NOMO-1 treated with dmso at 0.1 percent for 144 hours (cell line): ENCODE measurements around the gene FGD2.

Experiments used
- DNase-seq: peaks from one replicate; lab custom pipeline; 2025; ENCODE audit not compliant: unreplicated experiment; lab: John Stamatoyannopoulos, UW

The FGD2 gene

DNA sequence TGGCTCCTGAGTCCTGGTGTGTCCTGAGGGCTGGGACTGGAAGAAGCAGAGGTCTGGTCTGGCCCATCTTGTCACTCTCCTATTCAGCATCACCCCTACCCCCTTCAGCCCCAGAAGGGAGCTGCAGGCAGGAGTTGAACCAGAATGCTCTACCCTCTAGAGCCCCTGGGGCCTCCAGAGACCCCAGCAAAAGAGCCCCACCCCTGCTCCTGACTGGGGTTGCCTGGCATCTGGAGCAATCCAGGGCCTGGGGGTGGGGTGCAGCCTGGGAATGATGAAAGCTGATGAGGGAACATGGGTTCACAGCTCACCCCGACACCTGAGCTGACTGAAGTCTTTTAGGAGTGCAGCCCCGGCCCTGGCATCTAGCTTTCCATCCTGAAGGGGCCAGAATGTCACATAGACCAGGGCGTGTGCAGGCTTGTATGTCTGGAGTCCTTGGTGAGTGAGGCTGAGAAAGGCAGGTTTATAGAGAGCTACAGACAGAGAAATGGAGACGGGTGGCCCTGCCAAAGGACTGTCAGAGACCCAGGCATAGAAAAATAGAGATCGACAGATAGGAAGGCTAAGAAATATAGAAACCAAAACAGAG is 12.2 kb downstream of the FGD2 start:
- no peak for DNase-seq

DNA sequence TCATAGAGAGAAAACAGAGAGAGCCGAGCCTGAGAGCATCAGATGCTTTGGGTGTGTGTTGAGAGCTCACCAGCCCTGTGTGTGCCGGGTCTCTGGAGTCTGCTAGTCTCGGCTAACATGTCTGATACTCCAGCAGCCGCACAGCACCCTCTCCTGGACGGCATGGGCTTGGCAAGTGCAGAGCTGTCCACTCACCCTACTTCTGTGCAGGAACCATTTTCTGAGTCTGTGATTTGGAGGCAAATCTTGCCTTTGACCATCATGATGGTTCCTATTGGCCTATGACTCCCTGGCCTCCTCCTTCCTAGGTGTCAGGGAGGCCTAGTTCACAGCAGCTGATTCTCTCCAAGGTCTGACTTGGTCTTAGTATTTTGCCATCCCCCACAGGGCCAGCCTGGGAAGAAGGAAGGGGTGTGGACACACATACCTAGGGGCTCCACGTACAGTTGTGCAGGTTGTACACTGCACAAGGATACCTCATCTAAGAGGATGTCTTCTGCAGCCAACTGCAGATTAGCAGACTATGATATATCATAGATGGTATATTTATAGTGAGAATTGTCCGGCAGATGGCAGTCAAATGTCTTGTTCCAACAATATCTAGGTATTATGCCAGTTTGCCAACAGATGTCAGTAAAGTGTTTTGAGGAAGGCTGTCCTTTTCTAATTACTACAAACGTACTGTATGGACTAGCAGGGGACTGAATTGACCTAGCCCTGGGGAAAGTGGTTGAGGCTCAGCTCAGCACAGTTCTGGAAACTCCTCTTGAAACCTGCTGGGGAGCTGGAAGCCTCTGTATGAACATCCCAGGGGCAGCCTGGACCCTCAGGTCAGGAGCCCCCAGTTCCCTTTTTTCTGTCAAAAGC is 13.0 kb downstream of the FGD2 start:
- DNase-seq: peak; percentile 79

DNA sequence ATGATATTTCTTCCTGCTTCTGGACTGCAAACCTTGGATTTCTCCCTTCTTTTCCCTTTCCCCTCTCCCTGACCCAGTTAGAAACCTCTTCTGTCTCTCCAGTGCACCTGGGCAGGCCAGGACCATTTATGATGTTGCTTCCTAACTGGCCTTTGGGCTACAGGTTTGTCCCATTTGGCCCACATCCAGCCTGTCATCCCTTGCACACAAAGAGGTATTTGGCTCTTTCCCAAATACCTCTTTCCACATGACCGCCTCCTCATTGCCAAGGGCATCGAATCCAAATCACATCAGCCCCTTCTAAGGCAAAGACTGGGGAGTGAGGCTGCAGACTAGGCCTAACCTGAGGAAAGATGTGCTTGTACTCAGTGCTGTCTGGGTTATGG is 13.6 kb downstream of the FGD2 start:
- DNase-seq: no peak

DNA sequence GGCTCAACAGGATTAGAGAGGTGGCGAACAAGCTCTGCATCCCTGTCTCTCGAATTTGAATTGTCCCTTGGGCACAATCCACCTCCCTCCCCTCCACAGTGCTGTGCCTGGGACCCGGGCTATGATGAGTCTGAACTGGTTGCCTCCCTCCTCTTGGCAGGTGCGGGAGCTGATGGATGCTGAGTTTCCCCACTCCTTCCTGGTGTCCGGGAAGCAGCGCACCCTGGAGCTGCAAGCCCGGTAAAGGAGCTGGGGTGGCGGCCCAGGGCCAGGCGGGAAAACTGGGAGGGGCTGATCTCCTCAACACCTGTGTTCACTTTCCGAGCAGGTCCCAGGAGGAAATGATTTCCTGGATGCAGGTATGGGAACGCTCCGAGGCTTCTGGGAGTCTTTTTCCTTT is 14.9 kb downstream of the FGD2 start:
- no peak for DNase-seq

DNA sequence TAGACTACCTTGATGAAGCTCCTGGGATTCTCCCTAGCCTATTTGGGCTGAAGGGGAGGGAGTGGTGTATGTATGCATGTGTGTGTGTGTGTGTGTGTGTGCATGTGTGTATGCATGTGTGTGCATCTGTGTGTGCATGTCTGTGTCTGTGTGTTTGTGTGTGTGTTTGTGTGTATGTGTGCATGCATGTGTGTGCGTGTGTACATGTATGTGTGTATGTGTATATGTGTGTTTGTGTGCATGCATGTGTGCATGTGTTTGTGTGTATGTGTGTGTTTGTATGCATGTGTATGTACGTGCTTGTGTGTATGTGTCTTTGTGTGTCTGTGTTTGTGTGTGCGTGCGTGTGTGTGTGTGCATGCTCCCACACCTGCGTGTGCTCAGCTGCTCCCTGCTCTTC is 15.4 kb downstream of the FGD2 start:
- no peak for DNase-seq

DNA sequence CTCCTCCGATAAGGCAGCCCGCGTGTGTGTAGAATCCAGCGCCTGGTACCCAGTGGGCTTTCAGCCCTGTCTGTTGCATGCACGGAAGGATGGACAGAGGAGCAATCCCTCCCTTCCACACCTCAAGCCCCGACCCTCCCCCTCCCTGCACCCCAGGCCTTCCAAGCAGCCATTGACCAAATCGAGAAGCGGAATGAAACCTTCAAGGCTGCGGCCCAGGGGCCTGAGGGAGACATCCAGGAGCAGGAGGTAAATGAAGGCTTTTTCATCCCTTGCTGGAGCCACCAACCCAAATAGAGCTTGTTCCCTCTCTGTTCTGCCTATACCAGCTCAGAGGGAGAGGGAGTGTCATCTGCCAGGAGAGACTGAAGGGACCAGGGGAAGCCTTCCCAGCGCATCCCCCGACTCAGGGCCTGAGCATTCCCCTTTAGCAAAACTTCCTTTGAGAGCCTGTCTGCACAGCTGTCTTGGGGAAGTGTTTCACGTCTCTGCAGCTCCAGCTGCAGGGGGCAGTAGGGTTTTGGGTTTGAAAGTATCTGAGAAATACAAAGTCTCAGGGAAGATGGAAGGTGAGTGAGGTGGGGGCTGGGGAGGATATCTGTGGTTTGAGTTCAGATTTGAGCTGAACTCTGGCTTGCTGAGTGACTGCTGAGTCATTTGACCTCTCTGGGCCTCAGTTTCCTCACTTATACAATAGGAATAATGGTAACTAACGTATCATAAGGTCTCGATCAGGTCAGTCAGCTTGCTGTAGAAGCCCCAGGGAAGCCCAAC is 16.1 kb downstream of the FGD2 start:
- no peak for DNase-seq

DNA sequence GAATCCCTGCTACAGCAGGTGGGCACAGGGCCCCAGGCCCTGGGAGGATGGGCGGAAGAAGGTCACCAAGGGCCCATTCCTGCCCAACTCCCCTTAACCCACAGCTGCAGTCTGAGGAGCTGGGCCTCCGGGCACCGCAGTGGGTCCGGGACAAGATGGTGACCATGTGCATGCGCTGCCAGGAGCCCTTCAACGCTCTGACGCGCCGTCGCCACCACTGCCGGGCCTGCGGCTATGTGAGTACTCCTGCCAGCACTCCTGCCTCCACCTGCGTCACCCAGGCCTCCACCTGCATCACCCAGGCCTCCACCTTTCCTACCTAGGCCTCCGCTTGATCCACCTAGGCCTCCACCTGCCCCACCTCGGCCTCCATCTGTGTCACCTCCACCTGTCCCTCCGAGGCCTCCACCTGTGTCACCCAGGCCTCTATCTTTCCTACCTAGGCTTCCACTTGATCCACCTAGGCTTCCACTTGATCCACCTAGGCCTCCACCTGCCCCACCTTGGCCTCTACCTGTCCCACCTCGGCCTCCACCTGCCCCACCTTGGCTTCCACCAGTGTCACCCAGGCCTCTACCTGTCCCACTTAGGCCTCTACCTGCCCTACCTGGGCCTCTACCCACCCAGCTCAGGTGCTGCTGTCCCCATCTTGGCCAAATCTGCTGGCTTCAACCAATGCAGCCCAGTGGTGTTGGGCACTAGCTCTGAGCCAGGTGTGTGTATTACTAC is 16.8 kb downstream of the FGD2 start:
- DNase-seq: no peak

DNA sequence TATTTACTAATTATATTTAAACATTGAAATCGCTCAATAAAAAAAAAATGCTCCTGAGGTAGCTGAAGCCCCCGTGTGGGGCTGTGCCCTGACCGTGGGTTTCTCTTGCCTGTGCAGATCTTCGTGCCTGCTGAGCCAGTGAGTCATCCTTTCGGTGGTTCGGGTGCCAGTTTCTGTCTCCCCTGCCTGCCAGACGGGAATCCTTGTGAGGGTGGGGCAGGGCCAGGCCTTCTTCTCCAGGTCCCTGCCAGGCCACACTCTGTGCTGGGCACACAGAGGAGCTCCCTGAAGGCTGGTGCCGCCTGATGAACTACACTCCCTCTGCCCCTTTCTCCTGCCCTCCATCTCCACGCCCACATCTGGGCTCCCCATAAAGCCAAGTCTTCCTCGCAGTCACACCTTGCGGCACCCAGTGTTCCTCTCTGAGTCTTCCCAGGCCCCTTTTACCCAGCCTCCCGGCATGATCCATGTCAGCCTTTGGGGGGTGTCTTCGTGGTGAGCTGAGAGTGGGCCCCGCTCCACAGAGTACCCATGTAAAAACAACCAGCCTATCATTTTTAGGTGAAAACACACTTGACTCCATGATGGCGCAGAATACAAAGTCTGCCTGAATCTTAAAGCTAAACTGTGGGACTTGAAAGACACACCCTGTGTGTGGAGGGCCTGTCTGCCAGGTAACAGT is 19.3 kb downstream of the FGD2 start:
- DNase-seq: no peak

DNA sequence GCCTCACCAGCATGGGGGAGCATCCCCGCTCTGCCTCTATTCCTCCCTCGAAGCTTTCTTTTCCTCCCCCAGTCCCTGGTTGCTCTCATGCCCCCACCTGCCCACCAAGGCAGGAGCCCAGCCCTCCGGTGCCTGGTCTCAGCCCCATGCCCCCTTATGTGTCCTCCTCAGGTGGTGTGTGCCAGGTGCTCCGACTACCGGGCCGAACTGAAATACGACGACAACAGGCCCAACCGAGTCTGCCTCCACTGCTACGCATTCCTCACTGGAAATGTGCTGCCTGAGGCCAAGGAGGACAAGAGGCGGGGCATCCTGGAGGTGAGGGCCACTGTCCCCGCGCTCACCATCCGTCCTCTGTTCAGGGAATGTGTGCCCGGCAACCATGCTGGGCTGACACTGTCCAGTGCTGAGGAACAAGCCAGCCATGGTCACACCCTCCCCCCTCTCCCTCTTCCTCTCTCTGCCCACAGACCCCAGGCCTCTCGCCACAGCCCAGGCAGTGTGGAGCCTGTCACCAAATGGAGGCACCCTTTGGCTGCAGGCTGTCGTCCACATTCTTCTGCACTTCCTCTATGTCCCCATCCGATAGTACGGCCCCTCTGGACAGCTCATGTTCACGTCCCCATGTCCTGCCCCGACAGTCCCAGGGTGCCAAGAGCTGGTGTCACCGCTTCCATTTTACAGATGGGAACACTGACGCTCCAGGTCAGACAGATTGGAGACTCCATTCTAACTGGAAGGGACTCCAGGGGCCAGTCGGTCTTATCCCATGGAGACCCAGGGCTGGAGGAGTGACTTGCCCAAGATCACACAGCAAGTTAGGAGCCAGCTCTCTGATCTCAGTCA is 20.4 kb downstream of the FGD2 start:
- no peak for DNase-seq

DNA sequence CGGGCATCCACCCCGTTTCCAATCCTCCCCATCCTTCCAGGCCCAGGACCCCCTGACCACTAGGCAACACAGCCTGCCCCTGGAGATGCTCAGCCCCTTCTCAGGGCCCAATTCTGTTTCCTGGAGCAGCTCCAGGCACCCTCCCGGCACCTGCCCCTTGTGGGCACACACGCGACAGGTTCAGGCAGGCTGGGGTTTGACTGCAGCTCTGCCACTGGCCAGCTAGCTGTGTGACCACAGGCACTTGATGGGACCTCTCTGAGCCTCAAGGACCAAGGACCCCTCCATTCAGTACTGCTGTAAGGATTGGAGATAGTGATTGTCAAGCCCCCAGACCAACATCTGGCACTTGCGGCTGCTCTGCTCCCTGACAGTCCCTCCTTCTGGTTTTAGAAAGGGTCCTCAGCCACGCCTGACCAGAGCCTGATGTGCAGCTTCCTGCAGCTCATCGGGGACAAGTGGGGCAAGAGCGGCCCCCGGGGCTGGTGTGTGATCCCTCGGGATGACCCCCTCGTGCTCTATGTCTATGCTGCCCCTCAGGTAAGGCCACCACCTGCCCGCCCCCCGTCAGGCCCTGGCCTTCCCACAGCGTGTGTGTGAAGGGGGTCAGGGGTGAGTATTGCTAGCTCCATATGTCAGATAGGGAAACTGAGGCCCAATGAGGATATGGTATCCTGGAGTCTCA is 21.7 kb downstream of the FGD2 start:
- no peak for DNase-seq

DNA sequence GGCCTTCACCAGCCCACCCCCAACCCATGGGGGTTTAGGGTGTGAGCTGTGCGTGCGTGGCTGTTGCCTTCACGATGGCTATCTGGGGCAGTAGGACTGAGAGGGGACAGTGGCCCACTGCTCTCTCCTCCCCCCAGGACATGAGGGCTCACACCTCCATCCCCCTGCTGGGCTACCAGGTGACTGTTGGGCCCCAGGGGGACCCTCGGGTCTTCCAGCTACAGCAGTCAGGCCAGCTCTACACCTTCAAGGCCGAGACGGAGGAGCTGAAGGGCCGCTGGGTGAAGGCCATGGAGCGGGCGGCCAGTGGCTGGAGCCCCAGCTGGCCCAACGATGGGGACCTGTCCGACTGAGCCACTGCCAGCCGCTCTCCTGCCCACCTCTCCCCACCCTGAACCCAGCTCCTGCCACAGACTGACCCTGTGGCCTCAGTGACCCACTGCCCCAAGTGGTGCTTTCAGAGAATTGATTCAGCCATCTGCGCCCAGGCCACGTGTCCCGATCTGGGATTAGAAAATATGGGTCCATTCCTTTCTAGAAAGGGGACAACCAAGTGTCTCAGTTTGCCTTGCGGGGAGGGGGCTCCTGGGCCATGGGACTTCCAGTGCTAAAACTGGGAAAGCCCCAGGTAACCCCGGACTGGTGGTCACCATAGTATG is 22.5 kb downstream of the FGD2 start:
- no peak for DNase-seq

DNA sequence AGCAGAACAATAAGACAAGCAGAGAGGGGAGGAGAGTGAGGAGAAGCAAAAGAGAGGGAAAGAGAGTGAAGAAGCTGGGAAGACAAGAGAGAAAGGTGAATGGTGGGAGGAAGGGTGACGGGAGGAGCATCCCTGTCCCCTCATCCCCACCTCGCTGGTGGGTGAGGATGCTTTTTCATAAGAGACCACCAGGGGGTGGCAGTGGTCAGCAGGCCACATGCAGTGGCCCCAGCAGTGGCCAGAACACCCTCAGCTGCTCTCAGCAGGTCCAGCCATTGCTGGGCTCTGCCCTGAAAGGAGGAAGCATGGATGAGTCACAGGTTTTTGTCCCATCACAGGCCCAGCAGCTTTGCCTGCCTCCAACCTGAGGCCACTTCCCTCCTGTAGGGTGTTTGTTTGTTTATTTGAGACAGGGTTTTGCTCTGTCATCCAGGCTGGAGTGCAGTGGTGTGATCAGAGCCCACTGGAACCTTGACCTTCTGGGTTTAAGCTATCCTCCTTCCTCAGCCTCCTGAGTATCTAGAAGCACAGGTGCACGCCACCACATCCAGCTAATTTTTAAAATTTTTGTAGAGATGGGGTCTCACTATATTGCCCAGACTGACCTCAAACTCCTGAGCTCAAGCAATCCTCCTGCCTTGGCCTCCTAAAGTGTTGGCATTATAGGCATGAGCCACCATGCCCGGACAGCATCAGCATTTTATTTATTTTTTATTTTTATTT is 24.0 kb downstream of the FGD2 start:
- peak; percentile 88 for DNase-seq

DNA sequence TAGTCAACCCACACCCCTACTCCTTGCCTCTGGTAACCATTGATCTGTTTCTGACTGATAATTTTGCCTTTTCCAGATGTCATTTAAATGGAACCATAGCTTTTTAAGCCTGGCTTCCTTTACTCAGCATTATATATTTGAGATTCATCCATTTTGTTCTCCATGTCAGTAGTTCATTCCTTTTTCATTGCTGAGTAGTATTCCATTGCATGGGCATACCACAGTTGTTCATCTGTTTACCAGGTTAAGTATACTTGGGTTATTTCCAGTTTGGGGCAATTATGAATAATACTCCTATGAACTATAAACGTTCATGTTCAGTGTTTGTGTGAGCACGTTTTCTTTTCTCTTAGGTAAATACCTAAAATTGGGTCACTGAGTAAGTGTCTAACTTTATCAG is 25.1 kb downstream of the FGD2 start:
- DNase-seq: no peak

DNA sequence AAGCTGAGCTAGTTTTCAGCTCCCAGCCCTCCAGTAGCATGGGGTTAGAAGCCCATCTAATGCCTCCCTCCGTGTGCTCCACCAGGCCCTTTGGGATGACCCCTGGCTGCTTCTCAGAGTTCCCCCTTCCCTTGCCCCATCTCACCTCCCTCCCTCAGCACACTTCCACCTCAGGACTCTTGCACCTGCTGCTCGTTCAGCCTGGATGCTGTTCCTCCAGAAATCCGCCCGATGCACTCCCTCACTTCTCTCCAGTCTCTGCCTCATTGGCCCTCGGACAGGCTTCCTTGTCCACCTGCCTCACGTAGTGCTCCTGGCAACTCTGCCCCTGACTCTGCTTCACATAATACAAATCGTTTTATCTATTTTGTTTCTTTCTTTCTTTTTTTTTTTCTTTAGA is 26.8 kb downstream of the FGD2 start:
- no peak for DNase-seq

DNA sequence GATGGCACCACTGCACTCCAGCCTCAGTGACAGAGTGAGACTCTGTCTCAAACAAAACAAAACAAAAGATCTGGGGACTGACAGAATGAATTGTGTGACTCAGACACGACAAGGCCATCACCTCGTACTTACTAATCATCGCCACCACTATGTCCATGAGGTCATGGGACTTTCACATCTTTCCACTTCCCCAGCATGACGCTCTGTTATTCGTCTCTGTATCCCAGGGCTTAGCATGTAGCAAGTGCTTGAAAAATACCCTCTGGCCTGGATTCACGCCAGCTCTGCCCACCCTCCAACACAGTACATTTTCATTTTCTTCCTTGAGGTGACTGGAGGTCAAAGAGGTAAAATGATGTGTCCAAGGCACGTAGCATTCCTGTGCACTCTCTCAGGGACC is 27.8 kb downstream of the FGD2 start:
- no peak for DNase-seq

DNA sequence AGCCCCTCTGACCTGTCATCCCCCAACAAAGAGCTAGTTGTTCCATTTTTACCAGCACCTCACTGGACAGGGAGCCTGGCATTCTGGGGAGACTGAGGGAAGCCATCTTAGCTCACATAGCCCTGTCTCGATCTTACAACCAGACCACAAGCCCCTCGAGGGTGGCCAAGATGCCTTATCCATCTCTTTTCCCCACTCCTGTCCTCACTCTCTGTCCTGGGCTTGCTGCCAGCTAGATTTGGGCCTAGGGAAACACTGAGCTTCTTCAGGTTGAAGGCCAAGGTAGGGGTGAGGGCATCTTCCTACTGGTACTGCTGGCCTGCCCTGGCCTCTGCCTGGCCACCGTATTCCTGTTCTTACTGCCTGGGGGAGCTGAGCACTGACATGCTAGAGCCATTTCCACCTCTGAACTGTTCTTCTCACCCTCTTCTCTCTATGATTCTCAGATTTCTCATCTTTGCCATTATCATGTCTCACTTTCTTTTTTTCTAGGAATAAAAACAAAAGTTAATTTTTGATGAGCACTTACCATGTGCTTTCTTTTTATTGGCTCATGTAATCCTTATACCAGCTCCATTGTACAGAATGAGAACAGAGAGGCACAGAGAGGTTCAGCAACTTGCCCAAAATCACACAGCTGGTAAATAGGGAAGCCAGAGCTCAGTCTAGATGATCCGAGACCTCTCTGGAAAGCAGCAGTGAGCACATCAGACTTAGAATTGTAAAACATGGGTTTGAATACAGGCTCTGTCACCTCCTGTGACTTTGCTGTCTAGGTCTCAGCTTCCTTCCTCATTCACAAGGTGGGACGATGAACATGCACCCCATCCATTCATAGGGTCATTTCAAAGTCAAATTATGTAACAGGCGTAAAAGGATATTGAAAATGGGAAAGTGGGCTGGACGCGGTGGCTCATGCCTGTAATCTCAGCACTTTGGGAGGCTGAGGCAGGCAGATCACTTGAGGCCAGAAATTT is 28.7 kb downstream of the FGD2 start:
- DNase-seq: no peak

DNA sequence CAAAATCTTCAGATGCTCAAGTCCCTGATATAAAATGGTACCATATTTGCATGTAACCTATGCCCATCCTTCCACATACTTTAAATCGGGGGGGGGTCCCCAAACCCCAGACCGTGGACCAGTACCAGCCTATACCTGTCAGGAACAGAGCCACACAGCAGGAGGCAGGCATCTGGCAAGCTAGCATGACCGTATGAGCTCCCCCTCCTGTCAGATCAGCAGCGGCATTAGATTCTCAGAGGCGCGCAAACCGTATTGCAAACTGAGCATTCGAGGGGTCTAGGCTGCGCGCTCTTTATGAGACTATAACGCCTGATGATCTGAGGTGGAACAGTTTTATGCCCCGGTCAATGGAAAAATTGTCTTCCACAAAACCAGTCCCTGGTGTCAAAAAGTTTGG is 30.7 kb downstream of the FGD2 start:
- no peak for DNase-seq
